ENCODE measurements around the gene ADGRG6.
"Not testable (repeated sequence)": the region's sequence is repeated elsewhere in the genome, so short reads cannot be mapped to it uniquely, and the experiment has no call there.

Gene ADGRG6

DNA sequence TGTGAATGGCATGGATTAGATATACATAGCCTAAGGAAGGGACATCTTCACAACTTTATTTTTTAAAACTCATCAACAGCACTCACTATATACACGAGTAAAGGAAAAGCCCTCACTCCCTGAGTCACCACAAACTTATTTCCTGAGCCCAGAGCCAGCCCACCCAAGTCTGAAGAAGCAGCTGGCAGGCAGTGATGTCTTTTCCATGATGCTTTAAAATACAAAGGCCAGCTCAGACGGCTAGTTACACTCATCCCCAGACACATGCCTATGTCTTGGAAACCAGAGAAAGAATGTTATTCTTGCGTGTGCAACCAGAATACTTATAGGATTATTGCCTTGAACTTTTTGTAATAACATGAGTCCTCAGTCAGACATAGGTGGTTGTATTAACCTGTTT is 114.4 kb downstream of the ADGRG6 start:
- no peak for DNase-seq

DNA sequence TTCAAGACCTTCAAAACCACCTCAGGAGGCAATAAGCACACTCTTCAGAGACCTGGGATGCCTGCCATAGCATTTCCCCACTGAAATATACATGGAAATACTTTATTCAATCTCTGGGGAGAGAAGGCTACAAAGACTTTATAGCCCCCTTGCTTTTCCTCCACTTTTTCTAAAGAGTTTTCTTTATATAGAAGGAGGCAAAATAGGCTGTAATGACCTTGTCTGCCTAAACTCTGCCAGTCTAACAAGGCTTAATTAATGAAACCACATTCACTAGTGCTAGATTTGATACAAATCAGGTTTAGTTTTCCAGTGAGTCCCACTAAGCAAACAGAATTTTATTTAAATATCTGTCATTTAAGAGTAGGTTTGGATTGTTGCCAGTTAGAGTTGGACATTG is 114.9 kb downstream of the ADGRG6 start:
- DNase-seq = no peak

DNA sequence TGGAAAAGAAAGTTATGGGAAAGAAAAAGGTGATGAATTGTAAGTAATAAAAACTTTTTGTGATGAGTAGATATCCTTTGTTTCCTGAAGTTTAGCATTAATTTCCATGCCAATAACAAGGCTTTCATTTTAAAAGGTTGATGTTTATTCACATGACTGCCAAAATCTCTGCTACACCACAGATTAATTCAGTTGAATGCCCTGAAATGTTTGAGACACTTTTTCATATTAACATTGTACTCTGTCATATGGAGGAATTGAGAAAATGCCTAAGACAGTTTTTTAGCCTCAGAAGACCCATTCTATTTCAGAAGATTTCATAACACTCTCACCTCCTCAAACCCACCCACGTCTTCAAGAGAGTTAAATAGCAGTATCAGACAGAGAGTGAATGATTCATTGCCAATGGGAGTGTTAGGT is 115.5 kb downstream of the ADGRG6 start:
- no peak for DNase-seq

- DNase-seq = no peak
Observed at GRCh38 chr6:142419071-142419470, 117.3 kb downstream of the ADGRG6 start.

DNA sequence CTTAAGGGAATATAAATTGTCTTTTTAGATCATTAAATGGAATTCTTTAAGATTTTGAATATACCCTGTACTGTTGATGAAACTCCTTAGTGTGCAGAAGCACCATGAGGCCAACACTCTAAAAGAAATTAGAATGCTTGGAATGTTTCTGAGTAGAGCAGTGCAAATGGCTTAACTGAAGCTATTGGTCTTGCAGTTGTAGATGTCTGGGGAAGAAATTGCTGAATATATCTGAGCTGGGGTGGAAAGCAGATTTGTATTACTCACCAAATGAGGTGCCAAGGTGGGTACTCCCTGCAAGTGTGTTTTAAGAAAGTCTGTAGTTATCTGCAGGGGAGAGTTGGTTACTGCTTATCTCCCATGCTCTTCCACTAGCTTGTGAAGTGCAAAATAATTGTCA is 119.0 kb downstream of the ADGRG6 start:
- no peak for DNase-seq

DNA sequence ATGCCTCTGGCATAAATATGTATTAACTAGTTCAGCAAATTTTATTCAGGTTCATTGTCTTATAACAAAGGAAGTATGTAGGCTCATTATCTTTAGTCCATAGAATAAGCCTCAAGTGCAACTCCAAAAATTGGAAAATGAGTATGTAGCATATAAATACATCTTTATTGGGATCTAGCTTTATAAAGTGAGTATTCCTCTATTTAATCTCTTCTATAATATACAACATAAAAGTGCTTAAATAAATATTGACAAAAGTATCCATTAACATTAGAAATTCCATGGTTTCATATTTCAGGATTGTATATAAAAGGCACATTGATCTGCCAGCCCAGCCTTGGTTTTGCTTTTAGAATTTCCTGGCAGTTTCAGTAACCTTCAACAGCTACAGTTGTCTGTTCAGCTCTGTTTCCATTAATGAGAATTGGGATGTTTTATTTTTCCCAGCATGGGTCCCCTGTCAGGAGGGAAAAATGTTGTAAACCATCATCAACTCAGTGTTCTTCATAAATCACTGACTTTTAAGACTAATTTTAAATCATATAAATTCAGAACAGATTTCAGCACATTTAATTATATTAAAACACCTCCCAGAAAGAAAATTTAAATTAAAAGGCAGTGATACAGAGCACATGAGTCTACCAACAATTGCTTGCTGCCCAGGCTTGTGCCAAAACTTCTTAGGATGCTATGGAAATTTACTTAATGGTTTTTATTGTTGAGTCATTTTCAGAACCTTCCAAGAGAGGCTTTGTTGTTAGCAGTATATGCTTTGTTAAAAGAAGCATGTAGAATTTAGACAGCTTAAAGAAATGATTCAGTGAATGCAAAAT is 119.7 kb downstream of the ADGRG6 start:
- no peak for DNase-seq

DNA sequence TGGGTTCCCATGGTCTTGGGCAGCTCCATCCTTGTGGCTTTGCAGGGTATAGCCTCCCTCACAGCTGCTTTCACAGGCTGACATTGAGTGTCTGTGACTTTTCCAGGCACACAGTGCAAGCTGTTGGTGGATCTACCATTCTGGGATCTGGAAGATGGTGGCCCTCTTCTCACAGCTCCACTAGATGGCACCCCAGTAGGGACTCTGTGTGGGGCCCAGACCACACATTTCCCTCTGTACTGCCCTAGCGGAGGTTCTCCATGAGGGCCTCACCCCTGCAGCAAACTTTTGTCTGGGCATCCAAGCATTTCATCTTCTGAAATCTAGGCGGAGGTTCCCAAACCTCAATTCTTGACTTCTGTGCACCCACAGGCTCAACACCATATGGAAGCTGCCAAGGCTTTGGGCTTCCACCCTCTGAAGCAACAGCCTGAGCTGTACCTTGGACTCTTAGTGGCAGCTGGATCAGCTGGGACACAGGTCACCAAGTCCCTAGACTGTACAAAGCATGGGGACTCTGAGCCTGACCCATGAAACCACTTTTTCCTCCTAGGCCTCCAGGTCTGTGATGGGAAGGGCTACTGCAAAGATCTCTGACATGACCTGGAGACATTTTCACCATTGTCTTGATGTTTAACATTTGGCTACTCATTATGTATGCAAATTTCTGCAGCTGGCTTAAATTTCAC is 124.8 kb downstream of the ADGRG6 start:
- DNase-seq = not testable (repeated sequence)

DNA sequence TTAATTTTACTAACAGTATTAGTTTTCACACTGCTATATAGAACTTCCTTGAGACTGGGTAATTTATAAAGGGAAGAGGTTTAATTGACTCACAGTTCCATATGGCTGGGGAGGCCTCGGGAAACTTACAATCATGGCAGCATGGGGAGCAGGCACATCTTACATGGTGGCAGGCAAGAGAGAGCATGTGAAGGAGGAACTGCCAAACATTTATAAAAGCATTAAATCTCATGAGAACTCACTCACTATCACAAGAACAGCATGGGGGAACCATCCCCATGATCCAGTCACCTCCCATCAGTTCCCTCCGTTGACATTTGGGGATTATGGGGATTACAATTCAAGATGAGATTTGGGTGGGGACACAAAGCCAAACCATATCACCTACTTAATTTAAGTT is 126.7 kb downstream of the ADGRG6 start:
- not testable (repeated sequence) for DNase-seq

GRCh38 chr6:142429195-142429594 is 127.4 kb downstream of the ADGRG6 start:
- DNase-seq = no peak

DNA sequence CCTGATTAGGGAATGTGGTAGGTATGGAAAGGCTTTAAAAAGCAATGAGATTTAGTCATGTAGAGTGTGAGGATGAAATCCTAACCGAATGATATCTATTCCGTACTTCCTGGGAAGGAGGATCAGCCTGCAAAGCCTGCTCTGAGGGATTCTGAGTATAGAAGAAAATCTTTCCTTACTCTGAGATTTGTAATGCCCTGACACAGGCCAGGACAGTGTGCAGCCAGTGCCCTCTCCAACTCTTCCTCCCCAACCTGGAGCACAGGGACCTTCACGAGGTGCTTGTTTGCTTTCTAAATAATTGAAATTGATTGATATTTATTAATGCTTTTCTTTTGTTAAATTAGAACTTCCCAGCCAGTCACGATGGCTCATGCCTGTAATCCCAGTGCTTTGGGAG is 131.6 kb downstream of the ADGRG6 start:
- no peak for DNase-seq

DNA sequence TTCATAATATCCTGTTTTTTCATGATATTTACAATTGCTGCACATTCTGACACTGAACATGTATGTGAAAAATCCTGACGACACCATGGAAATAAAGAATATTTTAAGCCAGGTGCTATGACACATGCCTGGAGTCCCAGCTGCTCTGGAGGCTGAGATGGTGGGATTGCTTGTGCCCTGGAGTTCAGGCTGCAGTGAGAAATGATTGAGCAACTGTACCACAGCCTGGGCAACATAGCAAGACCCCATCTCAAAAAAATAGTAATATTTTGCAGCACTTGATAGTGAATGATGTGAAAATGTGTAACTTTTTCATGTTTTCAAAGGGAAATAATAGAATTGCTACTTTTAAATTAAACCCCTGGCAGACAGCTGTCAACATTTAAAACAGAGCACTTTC is 137.1 kb downstream of the ADGRG6 start:
- DNase-seq = no peak

GRCh38 chr6:142440600-142441293 is 138.9 kb downstream of the ADGRG6 start:
- no peak for DNase-seq

GRCh38 chr6:142441716-142442115 is 139.9 kb downstream of the ADGRG6 start:
- DNase-seq = no peak

GRCh38 chr6:142443102-142443501 is 141.3 kb downstream of the ADGRG6 start:
- DNase-seq = no peak

DNA sequence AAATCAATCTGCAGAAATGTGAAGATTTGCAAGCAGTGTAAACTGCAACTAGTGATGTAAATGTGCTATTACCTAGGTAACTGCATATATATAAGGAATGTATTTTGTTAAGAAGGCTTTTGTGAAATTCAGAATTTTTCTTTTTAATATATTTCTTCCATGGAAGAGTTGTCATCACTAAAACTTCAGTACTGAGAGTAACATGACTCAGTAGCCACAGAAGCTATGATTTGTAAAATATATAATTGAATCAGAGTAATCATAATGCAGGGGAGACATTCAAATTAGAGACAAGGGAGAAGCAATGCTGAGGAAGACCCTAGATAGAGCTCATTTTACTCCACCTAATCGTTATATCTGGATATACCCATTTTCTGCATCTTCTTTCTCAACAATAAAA is 141.7 kb downstream of the ADGRG6 start:
- no peak for DNase-seq

DNA sequence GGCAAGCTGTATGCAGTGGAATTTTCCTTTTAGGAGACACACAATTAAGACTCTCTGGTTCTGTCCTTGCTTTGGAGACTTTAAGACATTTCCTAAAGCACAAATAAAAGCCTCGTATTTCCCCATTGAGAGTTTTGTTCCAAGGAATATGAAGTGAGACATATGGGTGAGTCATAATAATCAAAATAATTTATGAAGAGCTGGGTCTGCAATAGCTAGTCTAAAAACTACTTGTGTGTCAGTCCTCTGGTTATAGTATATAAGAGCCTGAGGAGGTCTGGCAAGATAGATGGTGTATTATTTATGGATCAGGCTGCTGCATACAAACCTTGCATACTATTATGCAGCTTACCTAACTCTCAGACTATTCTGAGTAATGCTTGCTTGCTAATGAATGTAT is 142.6 kb downstream of the ADGRG6 start:
- DNase-seq = no peak

DNA sequence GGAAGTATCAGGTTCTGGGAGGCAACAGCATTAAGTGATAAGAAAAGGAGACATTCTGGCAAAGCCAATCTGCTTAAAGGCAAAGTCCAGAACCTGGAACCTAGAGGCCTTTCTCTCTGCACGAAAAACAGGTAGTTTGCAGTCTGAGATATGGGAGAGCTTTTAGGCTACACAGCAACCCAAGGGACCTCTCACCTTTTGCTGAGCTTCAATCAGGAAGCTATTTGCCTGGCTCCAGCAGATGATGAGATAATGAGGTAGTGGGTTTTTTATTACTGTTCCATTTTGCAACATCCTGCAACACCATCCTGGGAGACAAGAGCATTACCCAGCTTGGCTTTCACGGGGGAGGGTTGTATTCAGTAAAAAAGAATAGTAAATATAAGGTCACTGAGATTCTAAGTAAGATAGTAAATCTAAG is 143.1 kb downstream of the ADGRG6 start:
- DNase-seq = no peak

- no peak for DNase-seq
Observed at GRCh38 chr6:142446168-142446567, 144.4 kb downstream of the ADGRG6 start.

- no peak for DNase-seq
Observed at GRCh38 chr6:142446576-142446975, 144.8 kb downstream of the ADGRG6 start.

DNA sequence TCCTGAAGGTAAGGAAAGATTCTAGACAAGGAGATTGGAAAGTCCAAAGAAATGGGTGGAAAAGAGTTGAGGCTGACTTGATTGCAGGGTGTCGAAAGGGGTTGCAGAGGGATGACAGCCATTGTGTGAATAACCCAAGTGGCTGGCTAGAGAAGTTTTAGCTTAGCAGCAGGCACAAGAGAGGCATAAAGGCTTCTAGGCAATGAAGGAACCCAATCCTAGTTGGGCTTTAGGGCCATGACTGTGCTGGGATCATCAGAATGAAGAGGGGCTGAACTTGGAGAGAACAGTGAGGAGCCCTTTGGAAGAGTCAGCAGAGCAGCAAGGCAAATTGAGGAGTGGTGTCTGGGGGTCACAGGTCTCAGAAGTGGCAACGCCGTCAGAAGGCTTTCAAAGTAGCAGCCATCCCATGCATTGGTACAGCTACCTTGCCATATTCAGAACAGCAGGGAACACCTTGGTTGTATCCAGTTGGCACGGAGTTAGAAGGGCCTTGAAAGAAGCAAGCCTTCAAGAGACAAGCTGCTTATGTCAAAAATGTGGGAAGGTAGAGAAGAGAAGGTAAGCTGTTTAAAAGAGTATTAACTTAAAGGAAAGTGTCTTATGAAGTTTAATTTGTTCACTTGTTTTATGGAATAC is 146.4 kb downstream of the ADGRG6 start:
- DNase-seq = no peak

GRCh38 chr6:142450856-142451255 is 149.0 kb downstream of the ADGRG6 start:
- not testable (repeated sequence) for DNase-seq

- DNase-seq = no peak
Observed at GRCh38 chr6:142452993-142453392, 151.2 kb downstream of the ADGRG6 start.

DNA sequence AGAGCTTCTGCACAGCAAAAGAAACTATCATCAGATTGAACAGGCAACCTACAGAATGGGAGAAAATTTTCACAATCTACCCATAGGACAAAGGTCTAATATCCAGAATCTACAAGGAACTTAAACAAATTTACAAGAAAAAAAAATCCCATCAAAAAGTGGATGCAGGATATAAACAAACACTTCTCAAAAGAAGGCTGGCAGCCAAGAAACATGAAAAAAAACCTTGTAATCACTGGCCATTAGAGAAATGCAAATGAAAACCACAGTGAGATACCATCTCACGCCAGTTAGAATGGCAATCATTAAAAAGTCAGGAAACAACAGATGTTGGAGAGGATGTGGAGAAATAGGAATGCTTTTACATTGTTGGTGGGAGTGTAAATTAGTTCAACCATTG is 152.4 kb downstream of the ADGRG6 start:
- not testable (repeated sequence) for DNase-seq
